Ureter (tissue), 1 donor: ENCODE measurements around the gene CEP83. TPM values are rescaled to one million over a fixed set of nuclear protein-coding genes. Genes with fewer than 3 reads are reported as not detected.
"Not testable (repeated sequence)": the region's sequence is repeated elsewhere in the genome, so short reads cannot be mapped to it uniquely, and the experiment has no call there.

Experiments used
- DNase-seq: peaks from one replicate; pipeline ENCODE4 v3.0.0-alpha.2; 2020; ENCODE audit warnings: low spot score
- total RNA-seq: library from RNA; stranded (reverse); gene quantifications from one replicate; pipeline ENCODE4 v1.2.4, GENCODE V29; 2023
- donor health status: DM: yes; HTN: yes; CAD: no.

CEP83 gene
- total RNA-seq, result 29.5 TPM

- peak; percentile 98 for DNase-seq
Observed at GRCh38 chr12:94459728-94460615, at the start of gene CEP83. Gene CEP83, minus strand, starts transcription at chr12:94459867. Its CDS starts 47,377 bp downstream, at chr12:94412490.

GRCh38 chr12:94509317-94509716 lies 49.6 kb upstream of the CEP83 start:
- no peak for DNase-seq

GRCh38 chr12:94507455-94507854 lies 47.8 kb upstream of the CEP83 start:
- DNase-seq, result no peak

- no peak for DNase-seq
Observed at GRCh38 chr12:94504386-94504785, 44.7 kb upstream of the CEP83 start.

- no peak for DNase-seq
Observed at GRCh38 chr12:94503619-94504018, 44.0 kb upstream of the CEP83 start.

- DNase-seq, result no peak
Observed at GRCh38 chr12:94500831-94501567, 41.3 kb upstream of the CEP83 start.

- no peak for DNase-seq
Observed at GRCh38 chr12:94498698-94499097, 39.0 kb upstream of the CEP83 start.

- DNase-seq, result no peak
Observed at GRCh38 chr12:94498073-94498472, 38.4 kb upstream of the CEP83 start.

- no peak for DNase-seq
Observed at GRCh38 chr12:94495445-94496115, 35.9 kb upstream of the CEP83 start.

GRCh38 chr12:94491489-94491888 lies 31.8 kb upstream of the CEP83 start:
- DNase-seq, result no peak

GRCh38 chr12:94488463-94488862 lies 28.8 kb upstream of the CEP83 start:
- no peak for DNase-seq

GRCh38 chr12:94481734-94482133 lies 22.1 kb upstream of the CEP83 start:
- no peak for DNase-seq

GRCh38 chr12:94469522-94469921 lies 9.9 kb upstream of the CEP83 start:
- no peak for DNase-seq

GRCh38 chr12:94460616-94460959 lies 921 bp upstream of the CEP83 start:
- no peak for DNase-seq

GRCh38 chr12:94458877-94459727 lies 565 bp downstream of the CEP83 start:
- no peak for DNase-seq

- DNase-seq, result no peak
Observed at GRCh38 chr12:94457311-94457710, 2.4 kb downstream of the CEP83 start.

- DNase-seq, result not testable (repeated sequence)
Observed at GRCh38 chr12:94454318-94454717, 5.3 kb downstream of the CEP83 start.

- DNase-seq, result no peak
Observed at GRCh38 chr12:94445662-94446061, 14.0 kb downstream of the CEP83 start.

- DNase-seq, result no peak
Observed at GRCh38 chr12:94437303-94437702, 22.4 kb downstream of the CEP83 start.

- DNase-seq, result no peak
Observed at GRCh38 chr12:94435511-94435927, 24.1 kb downstream of the CEP83 start.

- no peak for DNase-seq
Observed at GRCh38 chr12:94434171-94434570, 25.5 kb downstream of the CEP83 start.

- DNase-seq, result no peak
Observed at GRCh38 chr12:94433744-94434143, 25.9 kb downstream of the CEP83 start.
